HG02981 (cell line): ENCODE results near the gene TRAPPC6A.

Experiments used
- ATAC-seq: cut with Tn5 transposase; IDR thresholded peaks from one replicate; pipeline ENCODE4 v1.9.1; 2021; ENCODE audit warnings: mild to moderate bottlenecking, moderate library complexity; ENCODE audit not compliant: unreplicated experiment

TRAPPC6A gene

DNA sequence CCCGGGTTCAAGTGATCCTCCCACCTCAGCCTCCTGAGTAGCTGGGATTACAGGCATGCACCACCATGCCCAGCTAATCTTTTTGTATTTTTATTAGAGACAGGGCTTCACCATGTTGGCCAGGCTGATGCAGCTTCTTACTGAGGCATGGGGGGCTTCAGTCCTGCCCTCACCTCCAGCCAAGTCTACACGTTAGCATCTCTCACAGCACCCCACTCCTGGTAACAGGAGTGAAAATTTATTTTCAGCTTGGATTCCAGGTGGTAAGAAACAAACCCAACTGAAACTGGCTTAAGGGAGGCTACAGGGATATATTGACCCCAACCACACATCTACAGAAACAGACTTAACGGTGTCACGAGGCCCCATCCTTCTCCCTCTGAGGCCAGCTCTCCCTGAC, 27.9 kb downstream of the TRAPPC6A start:
- no peak for ATAC-seq

- ATAC-seq = no peak
Observed at GRCh38 chr19:45149129-45149528, 28.9 kb downstream of the TRAPPC6A start.

DNA sequence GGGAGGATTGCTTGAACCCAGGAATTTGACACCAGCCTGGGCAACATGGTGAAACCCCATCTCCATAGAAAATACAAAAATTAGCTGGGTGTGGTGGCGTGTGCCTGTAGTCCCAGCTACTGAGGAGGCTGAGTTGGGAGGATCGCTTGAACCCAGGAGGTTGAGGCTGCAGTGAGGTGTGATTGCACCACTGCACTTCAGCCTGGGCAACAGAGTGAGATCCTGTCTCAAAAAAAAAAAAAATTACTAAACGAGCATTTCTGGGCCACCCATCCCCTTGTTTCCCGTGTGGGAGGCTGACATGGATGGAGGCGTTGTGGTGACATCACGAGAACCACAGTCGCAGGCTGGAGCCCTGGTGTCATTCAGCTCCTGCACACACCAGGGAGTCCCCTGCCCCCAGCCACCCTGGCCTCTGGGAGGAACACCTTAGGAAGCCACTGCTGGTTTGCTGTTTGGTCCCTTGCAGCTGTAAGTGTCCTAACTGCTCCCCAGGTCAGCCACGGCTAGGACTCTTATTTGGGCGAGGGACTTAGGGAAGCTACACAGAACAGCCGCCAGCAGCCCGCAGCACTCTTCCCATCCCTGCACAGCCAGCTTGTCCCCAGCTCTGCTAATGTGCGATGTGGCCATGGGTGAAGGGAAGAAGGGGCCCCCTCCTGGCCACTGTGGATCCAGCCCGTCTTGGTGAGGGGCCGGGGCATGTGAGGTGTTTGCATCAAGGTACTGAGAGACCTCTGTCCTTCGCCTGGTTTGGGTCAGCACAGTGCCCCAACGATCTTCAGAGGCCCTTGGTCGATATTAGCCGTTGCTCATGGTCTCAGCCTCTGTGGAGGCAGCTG, 30.0 kb downstream of the TRAPPC6A start:
- ATAC-seq = no peak

DNA sequence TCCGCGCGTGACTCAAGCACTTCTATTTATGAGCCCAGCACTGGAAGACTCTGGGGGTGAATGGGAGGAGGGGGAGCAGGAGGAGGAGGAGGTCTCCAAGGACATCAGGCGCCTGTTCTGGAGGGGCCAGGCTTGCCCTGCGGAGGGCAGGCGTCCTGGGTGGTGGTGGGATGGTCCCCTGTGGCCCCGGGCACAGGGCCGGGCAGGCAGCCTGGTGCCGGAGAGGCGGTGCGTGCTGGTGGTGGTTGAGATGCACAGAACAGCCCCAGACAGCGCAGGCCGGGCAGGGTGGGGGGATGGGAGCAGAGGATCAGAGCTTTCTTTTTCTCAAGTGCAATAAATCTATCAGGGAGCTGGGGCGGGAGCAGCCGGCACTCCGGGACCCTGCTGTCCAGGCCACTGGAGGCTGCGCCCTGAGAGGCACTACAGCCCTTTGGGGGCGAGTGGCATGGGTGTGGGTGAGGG, 31.3 kb downstream of the TRAPPC6A start:
- ATAC-seq = no peak

DNA sequence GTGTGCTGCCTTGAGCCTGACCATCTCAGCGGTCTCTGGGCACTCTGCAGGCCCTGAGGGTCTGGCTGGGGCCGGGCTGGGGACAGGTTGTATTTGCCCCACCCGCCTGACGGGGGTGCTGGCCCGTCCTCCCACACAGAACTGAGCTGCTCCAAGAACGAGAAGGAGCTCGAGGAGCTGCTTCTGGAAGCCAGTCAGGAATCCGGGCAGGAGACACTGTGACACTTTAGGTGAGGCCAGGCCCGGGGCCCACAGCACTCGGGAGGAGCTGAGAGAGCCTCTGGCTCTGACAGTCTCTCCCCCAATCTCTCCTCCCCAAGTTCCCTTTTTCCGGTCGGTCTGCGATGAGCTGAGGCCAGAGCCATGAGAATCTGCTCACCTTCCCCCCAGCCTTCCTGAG, 31.8 kb downstream of the TRAPPC6A start:
- ATAC-seq = no peak

DNA sequence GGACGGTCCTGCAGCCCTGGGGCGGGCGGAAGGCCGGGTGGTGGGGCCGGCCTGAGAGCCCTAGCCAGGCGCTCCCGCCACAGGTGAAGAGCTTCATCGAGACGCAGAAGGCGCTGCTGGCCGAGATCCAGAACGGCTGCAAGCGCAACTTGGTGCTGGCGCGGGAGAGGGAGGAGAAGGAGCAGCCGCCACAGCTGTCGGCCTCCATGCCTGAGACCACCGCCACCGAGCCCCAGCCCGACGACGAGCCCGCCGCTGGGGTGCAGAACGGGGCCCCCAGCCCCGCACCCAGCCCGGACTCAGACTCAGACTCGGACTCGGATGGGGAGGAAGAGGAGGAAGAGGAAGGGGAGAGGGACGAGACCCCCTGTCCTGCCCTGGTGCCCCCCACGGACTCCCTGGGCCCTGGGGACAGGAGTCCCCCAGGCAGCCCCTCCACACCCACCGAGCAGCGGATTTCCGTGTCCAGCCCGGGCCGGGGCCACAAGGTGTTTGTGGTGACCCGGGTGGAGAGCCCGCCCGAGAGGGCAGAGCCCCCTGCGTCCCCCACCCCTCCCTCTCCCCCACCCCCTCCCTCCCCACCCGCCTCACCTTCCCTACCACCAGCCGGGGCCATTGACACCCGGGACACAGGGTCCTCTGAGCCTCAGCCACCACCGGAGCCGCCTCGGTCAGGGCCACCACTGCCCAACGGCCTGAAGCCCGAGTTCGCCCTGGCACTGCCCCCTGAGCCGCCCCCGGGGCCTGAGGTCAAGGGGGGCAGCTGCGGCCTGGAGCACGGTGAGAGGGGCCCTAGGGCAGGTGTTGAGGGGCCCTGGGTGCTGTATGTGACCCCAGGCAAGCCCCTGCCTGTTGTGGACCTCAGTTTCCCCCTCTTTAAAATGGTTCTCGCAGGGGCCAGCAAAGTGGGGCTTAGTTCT, 32.5 kb downstream of the TRAPPC6A start:
- no peak for ATAC-seq

GRCh38 chr19:45144431-45145269, 33.4 kb downstream of the TRAPPC6A start:
- no peak for ATAC-seq

- ATAC-seq = no peak
Observed at GRCh38 chr19:45142726-45143110, 35.3 kb downstream of the TRAPPC6A start.

DNA sequence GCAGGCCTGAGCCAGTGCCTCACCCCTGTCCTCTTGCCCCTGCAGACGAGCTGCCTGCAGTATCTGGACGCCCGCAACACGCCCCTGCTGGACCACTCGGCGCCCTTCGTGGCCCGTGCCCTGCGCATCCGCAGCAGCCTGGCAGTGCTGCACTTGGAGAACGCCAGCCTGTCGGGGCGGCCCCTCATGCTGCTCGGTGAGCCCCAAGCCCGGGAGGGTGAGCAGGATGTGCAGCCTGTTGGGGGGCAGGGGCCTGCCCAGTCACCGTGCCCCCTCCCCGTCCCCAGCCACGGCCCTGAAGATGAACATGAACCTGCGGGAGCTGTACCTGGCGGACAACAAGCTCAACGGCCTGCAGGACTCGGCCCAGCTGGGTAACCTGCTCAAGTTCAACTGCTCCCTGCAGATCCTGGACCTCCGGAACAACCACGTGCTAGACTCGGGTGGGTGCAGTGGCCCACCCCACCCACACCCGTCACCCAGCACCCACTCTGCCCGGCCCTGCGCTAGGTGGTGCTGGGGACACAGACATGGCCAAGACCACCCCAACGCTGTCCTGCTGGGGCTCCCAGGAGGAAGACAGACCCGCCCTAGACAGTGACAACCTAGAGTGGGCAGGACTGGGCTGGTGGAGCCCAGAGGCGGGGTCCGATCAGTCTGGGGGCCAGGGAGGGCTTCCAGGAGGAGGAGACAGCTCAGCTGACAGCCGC, 35.9 kb downstream of the TRAPPC6A start:
- ATAC-seq = no peak

DNA sequence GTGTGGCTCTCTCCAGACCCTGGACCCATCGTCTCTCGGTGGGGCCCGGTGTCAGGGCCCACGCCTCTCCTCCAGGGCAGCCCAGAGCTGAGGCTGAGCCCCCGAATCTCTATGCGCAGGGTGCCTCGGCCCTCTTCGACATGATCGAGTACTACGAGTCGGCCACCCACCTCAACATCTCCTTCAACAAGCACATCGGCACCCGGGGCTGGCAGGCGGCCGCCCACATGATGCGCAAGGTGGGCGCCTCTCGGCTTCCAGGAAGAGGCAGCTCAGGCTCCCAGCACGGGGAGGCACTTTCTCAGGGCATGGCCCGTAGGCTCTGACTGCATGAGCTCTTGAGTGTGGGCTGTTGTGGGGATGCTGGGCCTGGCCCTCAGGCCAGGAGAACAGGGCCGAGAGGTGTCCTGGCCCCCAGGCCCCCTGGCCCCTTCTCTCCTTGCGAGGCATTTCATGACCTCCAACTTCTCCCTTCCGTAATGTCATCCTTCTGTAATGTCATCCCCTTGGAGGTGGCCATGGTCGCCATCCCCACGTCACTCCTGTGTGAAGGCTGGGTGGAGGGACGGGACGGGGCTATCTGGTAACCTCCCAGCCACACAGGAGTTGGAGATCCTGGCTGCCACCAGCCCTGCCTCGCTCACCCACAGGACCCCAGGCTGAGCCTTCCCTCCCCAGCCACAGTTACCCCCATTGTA, 36.7 kb downstream of the TRAPPC6A start:
- ATAC-seq = no peak

DNA sequence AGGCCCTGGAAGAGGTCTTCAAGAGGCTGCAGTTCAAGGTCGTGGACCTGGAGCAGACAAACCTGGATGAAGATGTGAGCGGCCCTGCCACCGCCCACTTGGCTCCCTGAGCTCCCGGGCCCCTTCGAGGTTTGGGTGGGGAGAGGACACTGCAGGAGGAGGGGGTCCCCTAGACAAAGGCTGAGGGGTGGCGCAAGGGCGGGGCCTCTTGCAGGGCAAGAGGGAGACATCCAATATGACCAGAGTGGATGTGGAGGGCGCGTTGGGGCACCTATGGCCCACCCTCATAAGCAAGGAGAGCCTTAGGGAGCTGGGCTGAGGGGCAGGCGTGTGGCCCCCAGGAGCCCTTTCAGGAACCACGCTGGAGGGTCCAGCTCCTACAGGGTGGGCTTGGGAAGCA, 37.5 kb downstream of the TRAPPC6A start:
- no peak for ATAC-seq

GRCh38 chr19:45140144-45140503, 37.9 kb downstream of the TRAPPC6A start:
- no peak for ATAC-seq

DNA sequence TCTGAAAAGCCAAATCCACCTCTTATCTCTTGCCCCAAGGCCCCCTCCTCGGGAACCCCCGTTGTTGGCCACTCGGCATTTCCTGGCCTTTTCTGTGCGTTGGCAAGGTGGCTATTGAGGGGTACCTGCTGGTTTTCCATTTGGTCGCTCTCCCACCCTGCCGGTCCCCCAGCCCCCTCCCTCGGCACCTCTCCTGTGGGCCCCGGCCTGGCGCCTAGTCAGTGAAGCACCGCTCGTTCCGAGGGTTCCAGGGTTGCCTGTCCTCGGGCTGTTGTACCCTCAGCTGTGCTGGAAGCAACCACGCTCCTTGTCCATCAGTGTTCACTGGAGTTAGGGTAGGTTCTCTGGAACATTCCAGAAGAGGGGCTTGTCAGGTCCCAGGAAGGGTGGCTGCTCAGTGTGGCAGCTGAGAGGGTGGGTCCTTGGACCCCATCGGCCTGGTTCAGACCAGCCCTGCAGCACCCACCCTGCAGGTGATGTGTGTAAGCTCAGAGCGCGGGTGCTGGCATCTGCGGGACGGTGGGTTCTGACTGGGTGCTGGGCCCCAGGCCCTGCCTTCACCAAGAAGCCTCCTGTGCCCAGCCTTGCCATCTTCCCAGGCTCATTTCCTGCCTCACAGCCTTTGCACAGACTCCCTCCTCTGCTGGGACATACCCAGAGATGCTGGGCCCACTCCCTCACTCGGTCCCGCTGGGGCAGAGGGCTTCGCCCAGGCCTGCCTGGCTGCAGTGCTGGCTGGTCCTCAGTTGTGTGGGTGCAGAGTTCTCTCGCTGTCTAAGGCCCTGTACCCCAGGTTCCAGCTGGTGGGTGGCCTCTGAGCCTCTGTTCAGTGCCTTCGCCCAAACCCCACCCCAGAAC, 38.5 kb downstream of the TRAPPC6A start:
- no peak for ATAC-seq

DNA sequence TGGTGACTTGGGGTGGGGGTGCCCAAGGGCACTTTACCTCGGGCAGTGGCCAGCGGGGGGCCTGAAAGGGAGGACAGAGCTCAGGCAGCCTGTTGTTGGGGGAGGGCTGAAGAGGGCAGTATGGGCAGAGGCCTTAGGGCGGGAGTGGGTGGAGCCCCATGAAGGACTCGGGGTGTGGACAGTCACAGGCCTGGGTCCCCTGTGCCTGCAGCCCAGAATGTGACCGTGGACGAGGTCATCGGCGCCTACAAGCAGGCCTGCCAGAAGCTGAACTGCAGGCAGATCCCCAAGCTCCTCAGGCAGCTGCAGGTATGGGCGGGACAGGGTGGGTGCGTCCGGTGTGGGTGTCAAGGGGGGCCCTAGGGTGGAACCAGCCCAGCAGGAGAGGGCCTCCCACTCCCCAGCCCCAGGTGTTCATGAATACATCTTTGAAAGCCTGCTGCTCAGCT, 39.7 kb downstream of the TRAPPC6A start:
- ATAC-seq = no peak

GRCh38 chr19:45137179-45137761, 40.8 kb downstream of the TRAPPC6A start:
- peak; percentile 58 for ATAC-seq

- ATAC-seq = no peak
Observed at GRCh38 chr19:45136507-45137178, 41.4 kb downstream of the TRAPPC6A start.

DNA sequence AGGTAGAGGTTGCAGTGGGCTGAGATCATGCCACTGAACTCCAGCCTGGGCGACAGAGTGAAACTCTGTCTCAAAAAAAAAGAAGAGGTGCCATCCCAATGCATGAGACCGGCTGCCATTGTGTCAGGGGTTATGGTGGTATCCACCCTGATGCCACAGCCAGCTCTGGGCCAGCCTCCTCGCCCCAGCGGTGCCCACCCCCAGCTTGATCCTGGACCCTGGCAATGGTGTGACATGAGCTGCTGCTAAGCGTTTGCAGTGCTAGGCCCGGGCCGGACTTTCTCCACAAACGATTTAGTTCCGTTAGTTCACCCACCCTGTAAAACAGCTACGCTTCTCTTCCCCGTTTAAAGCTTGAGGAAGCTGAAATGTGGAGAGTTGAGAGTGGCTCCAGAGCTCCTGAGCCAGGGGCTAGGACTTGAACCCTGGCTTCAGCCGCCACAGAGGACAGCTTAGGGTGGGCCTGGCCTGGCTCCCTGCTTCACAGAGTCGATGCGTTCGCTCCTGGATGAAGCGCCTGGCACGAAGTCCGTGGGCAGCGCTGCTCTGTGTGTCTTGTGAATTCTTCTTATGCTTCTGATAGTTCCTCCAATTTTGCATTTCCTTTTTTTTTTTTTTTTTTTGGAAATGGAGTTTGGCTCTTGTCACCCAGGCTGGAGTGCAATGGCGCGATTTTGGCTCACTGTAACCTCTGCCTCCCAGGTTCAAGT, 42.7 kb downstream of the TRAPPC6A start:
- ATAC-seq = no peak
